Activated T-helper 1 cell treated with anti-CD3 and anti-CD28 coated beads, Interleukin-12 subunit alpha, Interleukin-12 subunit beta, Interleukin-2, Interleukin-4 antibody, amounts not matched to agents 30 ng/mL and 10 ng/mL and 1 ng/mL, durations not matched to agents 14 hours and 24 hours and 36 hours (primary cell): ENCODE data around the gene CHST11. TPM values are rescaled to one million over a fixed set of nuclear protein-coding genes. Genes with fewer than 3 reads are reported as not detected.

Experiments
- DNase-seq: peaks from one replicate; pipeline ENCODE4 v3.0.0; 2021; ENCODE audit warnings: low spot score
- H3K27ac Mint-ChIP-seq: one replicate; pipeline ENCODE4 v1.8.0; 2021; ENCODE audit warnings: mild to moderate bottlenecking, mixed read lengths
- H3K27me3 Mint-ChIP-seq: one replicate; pipeline ENCODE4 v1.8.0; 2022; ENCODE audit warnings: mild to moderate bottlenecking, moderate library complexity, mixed read lengths; ENCODE audit not compliant: insufficient read depth
- H3K36me3 Mint-ChIP-seq: one replicate; pipeline ENCODE4 v1.8.0; 2021; ENCODE audit warnings: low read depth, mixed read lengths
- H3K4me1 Mint-ChIP-seq: one replicate; pipeline ENCODE4 v1.8.0; 2021; ENCODE audit warnings: low read depth, mixed read lengths
- H3K4me3 Mint-ChIP-seq: one replicate; pipeline ENCODE4 v1.8.0; 2021; ENCODE audit warnings: mild to moderate bottlenecking, moderate library complexity, mixed read lengths
- H3K9me3 Mint-ChIP-seq: one replicate; pipeline ENCODE4 v1.8.0; 2021; ENCODE audit warnings: mixed read lengths
- intact Hi-C: fragments of 100-400 bp; cut with micrococcal nuclease; formaldehyde crosslinking; loops from one replicate; pipeline ENCODE4 v1.15.1; 2024
- total RNA-seq: library from RNA; stranded (reverse); gene quantifications from 2 replicates; pipeline ENCODE4 v1.2.3, GENCODE V29; 2022

CHST11 gene
- 69.8 and 70.7 TPM in 2 replicates for total RNA-seq

- Mint-ChIP-seq H3K4me3 (peak within 1 kb of the TSS; percentile 99), H3K27me3 (no peaks in the 10 kb centered on the region), H3K9me3 (no peaks in the 10 kb centered on the region), H3K4me1 (peaks cover 43% of the 10 kb centered on the region), H3K27ac (peak within 1 kb of the TSS; percentile 99), H3K36me3 (peaks cover 13% of the 10 kb centered on the region)
- intact Hi-C loops = loop anchor here (1.0 to 10.0 kb wide), 16 partner anchors 29 to 650 kb away; partner anchors contain the start of genes SLC41A2 and WASHC4
- peak; percentile 77 for DNase-seq
Observed at GRCh38 chr12:104456417-104456949, at the start of gene CHST11. CHST11 (plus strand) TSS chr12:104456948.

DNA sequence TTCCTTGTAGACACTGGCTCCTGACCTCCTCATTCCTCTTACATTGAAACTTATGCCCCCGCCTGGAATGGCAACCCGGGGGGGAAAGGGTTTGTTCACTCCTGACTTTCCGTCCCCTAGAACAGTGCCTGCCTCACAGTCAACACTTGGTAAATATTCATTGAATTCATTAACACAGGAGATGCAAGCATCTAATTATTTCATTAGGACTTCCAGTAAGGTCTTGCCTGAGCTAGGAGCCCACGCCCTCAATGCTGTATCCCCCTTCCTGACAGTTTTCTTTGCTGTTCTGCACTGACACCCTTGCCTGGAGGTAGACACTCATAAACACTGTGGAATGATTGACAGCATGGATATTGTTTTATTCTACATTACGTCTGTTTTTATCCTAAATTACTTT is 49.3 kb upstream of the CHST11 start:
- DNase-seq = no peak
- intact Hi-C loops = no loop called here
- Mint-ChIP-seq H3K9me3 (peaks cover 4% of the 10 kb centered on the region), H3K4me3 (no peak overlapping the region), H3K36me3 (peaks cover 1% of the 10 kb centered on the region), H3K4me1 (peaks cover 7% of the 10 kb centered on the region), H3K27ac (no peak overlapping the region), H3K27me3 (peaks cover 8% of the 10 kb centered on the region)

DNA sequence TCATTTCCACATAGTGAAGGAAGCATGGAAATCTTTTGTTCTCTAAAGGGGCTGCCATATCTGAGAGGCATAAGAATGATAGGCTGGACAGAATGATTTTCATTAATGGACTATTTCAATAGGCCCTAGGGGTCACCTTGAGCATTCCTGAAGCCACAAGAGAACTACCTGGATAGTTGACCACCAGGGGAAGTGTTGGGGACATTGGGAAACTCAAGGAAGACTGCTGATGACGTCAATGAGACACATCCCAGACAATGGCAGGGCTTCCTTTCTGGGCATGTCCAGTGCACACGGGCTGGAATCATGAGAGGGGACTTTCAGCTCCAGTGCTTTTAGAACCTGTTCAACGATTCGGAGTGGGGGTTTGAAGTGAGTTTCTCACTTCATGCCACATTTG is 48.8 kb upstream of the CHST11 start:
- Mint-ChIP-seq H3K27me3 (peaks cover 6% of the 10 kb centered on the region), H3K36me3 (peaks cover 1% of the 10 kb centered on the region), H3K4me3 (no peak overlapping the region), H3K27ac (no peak overlapping the region), H3K9me3 (peaks cover 4% of the 10 kb centered on the region), H3K4me1 (peaks cover 11% of the 10 kb centered on the region)
- intact Hi-C loops = no loop called here
- no peak for DNase-seq

- H3K27me3 Mint-ChIP-seq = peaks cover 4% of the 10 kb centered on the region
- peaks cover 1% of the 10 kb centered on the region for H3K36me3 Mint-ChIP-seq
- no peak for DNase-seq
- peaks cover 4% of the 10 kb centered on the region for H3K9me3 Mint-ChIP-seq
- peaks cover 11% of the 10 kb centered on the region for H3K4me1 Mint-ChIP-seq
- no peak overlapping the region for H3K4me3 Mint-ChIP-seq
- intact Hi-C loops = no loop called here
- no peak overlapping the region for H3K27ac Mint-ChIP-seq
Observed at GRCh38 chr12:104410326-104410725, 46.4 kb upstream of the CHST11 start.

GRCh38 chr12:104410786-104411185 is 46.0 kb upstream of the CHST11 start:
- H3K36me3 Mint-ChIP-seq = peaks cover 1% of the 10 kb centered on the region
- H3K27me3 Mint-ChIP-seq = peaks cover 4% of the 10 kb centered on the region
- no peak overlapping the region for H3K27ac Mint-ChIP-seq
- H3K4me1 Mint-ChIP-seq = peaks cover 11% of the 10 kb centered on the region
- H3K9me3 Mint-ChIP-seq = peaks cover 4% of the 10 kb centered on the region
- no peak for DNase-seq
- no peak overlapping the region for H3K4me3 Mint-ChIP-seq
- intact Hi-C loops = no loop called here

DNA sequence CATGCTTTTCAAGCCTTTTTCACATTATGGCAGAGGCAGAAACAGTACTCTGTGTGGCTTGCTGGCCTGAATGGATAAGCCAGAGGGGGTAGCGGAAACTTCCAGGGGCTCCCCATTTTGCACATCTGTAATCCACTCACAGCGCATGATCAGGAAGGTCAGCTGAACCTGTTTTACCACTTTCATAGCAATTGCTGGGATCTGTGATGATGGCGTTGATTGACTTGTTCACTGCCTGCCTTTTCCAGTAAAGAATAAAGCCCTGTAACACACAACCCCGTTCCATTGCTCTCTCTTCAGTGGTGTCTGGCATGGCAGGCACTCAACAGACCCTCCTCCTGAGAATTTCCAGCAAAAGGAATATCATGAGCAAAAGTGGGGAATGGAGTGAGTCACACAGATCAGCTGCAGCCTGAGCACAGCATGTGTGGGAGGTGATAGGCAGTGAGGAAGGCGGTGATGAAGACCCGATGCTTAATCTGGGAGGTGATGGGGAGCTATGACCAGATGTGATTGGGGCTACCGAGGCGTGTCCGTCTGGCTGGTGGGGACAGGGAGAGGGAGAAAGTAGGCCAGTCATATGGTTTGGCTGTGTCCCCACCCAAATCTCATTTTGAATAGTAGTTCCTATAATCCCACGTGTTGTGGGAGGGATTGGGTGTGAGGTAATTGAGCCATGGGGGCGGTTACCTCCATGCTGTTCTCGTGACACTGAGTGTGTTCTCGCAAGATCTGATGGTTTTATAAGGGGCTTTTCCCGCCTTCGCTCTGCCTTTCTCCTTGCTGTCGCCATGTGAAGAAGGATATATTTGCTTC is 44.7 kb upstream of the CHST11 start:
- H3K27ac Mint-ChIP-seq = no peak overlapping the region
- peaks cover 11% of the 10 kb centered on the region for H3K4me1 Mint-ChIP-seq
- no peaks in the 10 kb centered on the region for H3K27me3 Mint-ChIP-seq
- H3K9me3 Mint-ChIP-seq = no peaks in the 10 kb centered on the region
- peaks cover 1% of the 10 kb centered on the region for H3K36me3 Mint-ChIP-seq
- intact Hi-C loops = no loop called here
- DNase-seq = no peak
- no peak overlapping the region for H3K4me3 Mint-ChIP-seq

DNA sequence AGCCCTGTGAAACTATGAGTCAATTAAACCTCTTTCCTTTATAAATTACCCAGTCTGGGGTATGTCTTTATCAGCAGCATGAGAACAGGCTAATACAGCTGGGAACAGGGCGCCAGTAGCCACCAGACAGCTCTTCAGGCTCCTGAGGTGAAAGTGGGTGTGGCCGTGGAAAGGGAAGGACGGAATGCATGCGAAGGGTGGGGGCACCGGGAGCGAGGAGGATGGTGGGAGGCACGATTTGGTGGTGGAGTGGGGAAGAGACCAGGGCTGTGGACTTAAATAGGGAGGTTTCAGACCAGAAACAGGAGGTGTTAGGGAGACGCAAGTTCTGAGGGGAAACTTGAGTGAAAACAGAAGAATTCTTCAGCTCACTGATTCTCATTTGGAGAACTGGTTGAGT is 44.1 kb upstream of the CHST11 start:
- DNase-seq = no peak

DNA sequence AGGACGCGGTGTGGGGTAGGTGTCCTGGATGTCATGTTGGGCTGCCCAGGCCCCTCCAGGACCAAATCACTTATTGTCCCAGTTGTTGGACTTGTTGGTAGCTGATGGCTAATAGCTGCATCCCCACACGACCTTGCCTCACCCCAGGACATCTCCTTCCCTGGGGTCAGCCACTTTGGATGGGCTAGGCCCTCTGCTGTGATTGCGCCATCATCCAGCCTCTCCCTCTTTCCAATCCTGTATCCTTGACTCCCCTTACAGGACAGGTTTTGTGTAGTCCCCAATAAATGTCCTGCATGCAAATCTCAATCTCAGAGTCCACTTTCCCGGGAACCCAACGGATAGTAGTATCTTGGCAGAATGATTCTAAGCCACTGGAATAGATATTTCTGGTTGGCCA is 43.4 kb upstream of the CHST11 start:
- H3K4me1 Mint-ChIP-seq = peaks cover 11% of the 10 kb centered on the region
- H3K27ac Mint-ChIP-seq = no peak overlapping the region
- no peak overlapping the region for H3K4me3 Mint-ChIP-seq
- H3K27me3 Mint-ChIP-seq = no peaks in the 10 kb centered on the region
- DNase-seq = no peak
- H3K36me3 Mint-ChIP-seq = no peaks in the 10 kb centered on the region
- intact Hi-C loops = no loop called here
- no peaks in the 10 kb centered on the region for H3K9me3 Mint-ChIP-seq

More for the DNA sequence above, 44.1 kb upstream of the CHST11 start:
- no peak overlapping the region for H3K4me3 Mint-ChIP-seq
- peaks cover 1% of the 10 kb centered on the region for H3K36me3 Mint-ChIP-seq
- H3K9me3 Mint-ChIP-seq = no peaks in the 10 kb centered on the region
- no peaks in the 10 kb centered on the region for H3K27me3 Mint-ChIP-seq
- peaks cover 11% of the 10 kb centered on the region for H3K4me1 Mint-ChIP-seq
- intact Hi-C loops = no loop called here
- H3K27ac Mint-ChIP-seq = no peak overlapping the region

DNA sequence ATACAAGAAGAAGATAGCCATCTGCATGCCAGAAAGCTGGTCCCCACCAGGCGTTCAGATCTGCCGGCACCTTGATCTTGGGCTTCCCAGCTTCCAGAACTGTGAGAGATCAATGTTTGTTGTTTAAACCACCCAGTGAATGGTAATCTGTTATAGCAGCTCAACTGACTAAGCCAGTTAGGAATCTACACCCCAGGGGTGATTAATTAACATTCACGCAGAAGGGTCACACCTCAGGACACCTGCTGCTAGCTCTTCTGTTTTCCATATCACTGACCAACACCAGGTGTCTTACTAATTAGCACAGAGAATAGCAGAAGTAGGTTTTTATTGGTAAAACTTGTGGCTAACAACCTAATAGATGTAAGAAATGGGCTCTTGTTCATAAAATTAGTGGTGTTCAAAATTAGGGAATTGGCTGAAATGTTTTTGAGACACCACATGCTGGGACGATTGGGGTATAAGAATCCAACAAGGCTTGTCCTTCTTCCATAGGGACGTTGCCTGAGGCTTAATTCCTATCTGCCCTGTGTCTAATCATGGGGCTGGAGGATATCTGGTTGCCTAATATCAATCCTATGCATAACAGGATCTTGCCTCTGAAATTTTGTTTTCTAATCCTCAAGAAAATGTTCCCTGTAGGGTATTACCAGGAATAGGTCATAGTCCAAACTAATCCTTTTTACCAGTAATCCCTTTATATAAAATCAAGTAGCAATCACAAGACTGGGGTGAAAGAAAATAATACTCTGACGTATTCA is 42.0 kb upstream of the CHST11 start:
- no peak overlapping the region for H3K4me3 Mint-ChIP-seq
- H3K36me3 Mint-ChIP-seq = no peaks in the 10 kb centered on the region
- intact Hi-C loops = no loop called here
- H3K27ac Mint-ChIP-seq = no peak overlapping the region
- no peaks in the 10 kb centered on the region for H3K27me3 Mint-ChIP-seq
- no peaks in the 10 kb centered on the region for H3K9me3 Mint-ChIP-seq
- no peak for DNase-seq
- peaks cover 11% of the 10 kb centered on the region for H3K4me1 Mint-ChIP-seq

- intact Hi-C loops = no loop called here
Observed at GRCh38 chr12:104415342-104415980, 41.3 kb upstream of the CHST11 start.

DNA sequence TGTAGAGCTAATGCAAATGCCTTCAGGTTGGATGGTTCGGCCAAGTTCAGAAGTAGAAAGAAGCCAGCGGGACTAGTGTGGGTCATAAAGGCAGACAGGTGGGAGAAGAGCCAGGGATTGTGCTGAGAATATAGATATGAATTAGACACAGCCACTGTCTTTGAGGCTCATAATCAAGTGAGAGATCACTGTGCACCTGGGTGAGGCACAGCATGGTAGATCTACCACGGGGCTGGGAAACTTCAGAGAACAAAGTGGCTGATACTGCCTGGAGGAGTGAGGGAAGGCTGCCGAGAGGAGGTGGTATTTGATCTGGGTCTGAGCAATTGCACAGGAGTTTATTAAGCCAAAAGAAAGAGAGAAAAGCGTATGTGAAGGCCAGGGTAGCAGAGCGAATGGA is 40.6 kb upstream of the CHST11 start:
- Mint-ChIP-seq H3K27me3 (no peaks in the 10 kb centered on the region), H3K4me3 (no peak overlapping the region), H3K27ac (no peak overlapping the region), H3K36me3 (no peaks in the 10 kb centered on the region), H3K4me1 (peaks cover 15% of the 10 kb centered on the region), H3K9me3 (no peaks in the 10 kb centered on the region)
- intact Hi-C loops = no loop called here
- no peak for DNase-seq

More at GRCh38 chr12:104415342-104415980, 41.3 kb upstream of the CHST11 start:
- H3K9me3 Mint-ChIP-seq = no peaks in the 10 kb centered on the region
- H3K27me3 Mint-ChIP-seq = no peaks in the 10 kb centered on the region
- no peak overlapping the region for H3K27ac Mint-ChIP-seq
- no peak for DNase-seq
- peaks cover 11% of the 10 kb centered on the region for H3K4me1 Mint-ChIP-seq
- no peaks in the 10 kb centered on the region for H3K36me3 Mint-ChIP-seq
- no peak overlapping the region for H3K4me3 Mint-ChIP-seq

- DNase-seq = no peak
- Mint-ChIP-seq H3K4me1 (peaks cover 18% of the 10 kb centered on the region), H3K27ac (no peak overlapping the region), H3K9me3 (no peaks in the 10 kb centered on the region), H3K36me3 (no peaks in the 10 kb centered on the region), H3K4me3 (no peak overlapping the region), H3K27me3 (no peaks in the 10 kb centered on the region)
- intact Hi-C loops = no loop called here
Observed at GRCh38 chr12:104416585-104416984, 40.2 kb upstream of the CHST11 start.
